ENCODE measurements around the gene PTPRM.

PTPRM gene

DNA sequence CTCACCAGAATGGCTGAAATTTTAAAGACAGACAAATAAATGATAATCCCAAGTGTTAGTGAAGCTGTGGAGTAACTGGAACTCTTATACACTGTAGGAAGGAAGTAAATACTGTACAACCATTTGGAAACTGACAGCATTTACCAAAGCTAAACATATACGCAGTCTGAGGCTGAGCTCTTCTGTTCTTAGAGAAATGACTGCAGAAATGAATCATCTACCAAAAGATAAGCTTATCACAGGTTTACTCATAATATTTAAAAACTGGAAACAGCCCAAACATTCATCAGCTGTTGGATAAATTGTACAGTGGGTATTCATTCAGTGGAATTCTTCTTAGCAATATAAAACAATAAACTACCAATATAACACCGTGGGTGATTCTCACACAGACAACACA, 824.0 kb downstream of the PTPRM start (continued):
- TF ChIP-seq ZNF391 (tag by site-specific recombination; IDR thresholded peaks at IDR 0.05; ENCODE audit: borderline replicate concordance, low read depth) (no peak), ZNF529 (tag by site-specific recombination; IDR thresholded peaks at IDR 0.05; ENCODE audit: insufficient replicate concordance) (no peak), SP3 (tag by site-specific recombination; IDR thresholded peaks at IDR 0.05) (no peak), ZNF624 (tag by site-specific recombination; IDR thresholded peaks at IDR 0.05) (no peak), MEIS1 (CRISPR knock-in tag; IDR thresholded peaks at IDR 0.05; ENCODE audit: borderline replicate concordance) (no peak), ZNF19 (tag by site-specific recombination; IDR thresholded peaks at IDR 0.05; ENCODE audit: low read depth) (no peak), ZNF146 (tag by site-specific recombination; IDR thresholded peaks at IDR 0.05) (no peak)

DNA sequence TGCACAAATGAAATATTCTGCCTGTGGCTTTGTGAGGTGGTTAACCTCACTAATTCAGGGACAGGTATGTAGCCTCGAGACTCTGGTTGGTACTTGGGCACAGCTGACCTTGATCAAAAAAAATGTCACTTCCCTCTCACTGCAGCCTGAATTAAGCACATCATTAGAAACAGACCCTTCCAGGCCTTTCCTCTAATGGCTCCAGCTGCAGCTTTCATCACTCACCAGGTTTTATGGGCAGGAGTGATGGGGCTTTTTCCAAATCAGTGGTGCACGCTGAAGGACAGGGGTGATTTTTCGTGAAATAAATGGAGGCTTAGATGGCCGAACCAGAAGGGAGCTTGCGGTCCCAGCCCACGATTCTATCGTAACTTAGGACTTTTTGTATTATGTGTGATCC, 829.1 kb downstream of the PTPRM start:
- Histone ChIP-seq H3K4me3 (ENCODE audit: low read depth, low read length) (no peak overlapping the region), H3K9me3 (ENCODE audit: control insufficient read depth, insufficient read depth, low read depth, low read length) (no peaks in the 10 kb centered on the region), H3K27ac (ENCODE audit: extremely low read depth, low read depth, low read length) (no peak overlapping the region), H3K36me3 (ENCODE audit: control insufficient read depth in 2 of 2, insufficient read depth in 1 of 2, low read length in 2 of 2) (no peaks in the 10 kb centered on the region), H3K4me1 (ENCODE audit: control insufficient read depth, insufficient read depth, low read length) (no peaks in the 10 kb centered on the region)
- TF ChIP-seq MZF1 (tag by site-specific recombination; IDR thresholded peaks at IDR 0.05; ENCODE audit: borderline replicate concordance): no peak
- no peak for TF ChIP-seq FEZF1 (tag by site-specific recombination; IDR thresholded peaks at IDR 0.05)
- no peak for TF ChIP-seq ZNF24 (tag by site-specific recombination; IDR thresholded peaks at IDR 0.05)
- TF ChIP-seq ZBTB21 (tag by site-specific recombination; IDR thresholded peaks at IDR 0.05): no peak
- TF ChIP-seq YY1 (tag by site-specific recombination; IDR thresholded peaks at IDR 0.05): no peak
- no peak for TF ChIP-seq ZNF626 (tag by site-specific recombination; IDR thresholded peaks at IDR 0.05)
- TF ChIP-seq TCF7L2 (IDR thresholded peaks at IDR 0.05; ENCODE audit: borderline replicate concordance, low read depth, low read length): no peak
- TF ChIP-seq, protein P1, sequence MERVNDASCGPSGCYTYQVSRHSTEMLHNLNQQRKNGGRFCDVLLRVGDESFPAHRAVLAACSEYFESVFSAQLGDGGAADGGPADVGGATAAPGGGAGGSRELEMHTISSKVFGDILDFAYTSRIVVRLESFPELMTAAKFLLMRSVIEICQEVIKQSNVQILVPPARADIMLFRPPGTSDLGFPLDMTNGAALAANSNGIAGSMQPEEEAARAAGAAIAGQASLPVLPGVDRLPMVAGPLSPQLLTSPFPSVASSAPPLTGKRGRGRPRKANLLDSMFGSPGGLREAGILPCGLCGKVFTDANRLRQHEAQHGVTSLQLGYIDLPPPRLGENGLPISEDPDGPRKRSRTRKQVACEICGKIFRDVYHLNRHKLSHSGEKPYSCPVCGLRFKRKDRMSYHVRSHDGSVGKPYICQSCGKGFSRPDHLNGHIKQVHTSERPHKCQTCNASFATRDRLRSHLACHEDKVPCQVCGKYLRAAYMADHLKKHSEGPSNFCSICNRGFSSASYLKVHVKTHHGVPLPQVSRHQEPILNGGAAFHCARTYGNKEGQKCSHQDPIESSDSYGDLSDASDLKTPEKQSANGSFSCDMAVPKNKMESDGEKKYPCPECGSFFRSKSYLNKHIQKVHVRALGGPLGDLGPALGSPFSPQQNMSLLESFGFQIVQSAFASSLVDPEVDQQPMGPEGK (tag by site-specific recombination; IDR thresholded peaks at IDR 0.05): no peak
- TF ChIP-seq, protein P2, sequence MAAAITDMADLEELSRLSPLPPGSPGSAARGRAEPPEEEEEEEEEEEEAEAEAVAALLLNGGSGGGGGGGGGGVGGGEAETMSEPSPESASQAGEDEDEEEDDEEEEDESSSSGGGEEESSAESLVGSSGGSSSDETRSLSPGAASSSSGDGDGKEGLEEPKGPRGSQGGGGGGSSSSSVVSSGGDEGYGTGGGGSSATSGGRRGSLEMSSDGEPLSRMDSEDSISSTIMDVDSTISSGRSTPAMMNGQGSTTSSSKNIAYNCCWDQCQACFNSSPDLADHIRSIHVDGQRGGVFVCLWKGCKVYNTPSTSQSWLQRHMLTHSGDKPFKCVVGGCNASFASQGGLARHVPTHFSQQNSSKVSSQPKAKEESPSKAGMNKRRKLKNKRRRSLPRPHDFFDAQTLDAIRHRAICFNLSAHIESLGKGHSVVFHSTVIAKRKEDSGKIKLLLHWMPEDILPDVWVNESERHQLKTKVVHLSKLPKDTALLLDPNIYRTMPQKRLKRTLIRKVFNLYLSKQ (tag by site-specific recombination; IDR thresholded peaks at IDR 0.05; ENCODE audit: borderline replicate concordance): no peak
- no peak for TF ChIP-seq ZNF184 (tag by site-specific recombination; IDR thresholded peaks at IDR 0.05)
- TF ChIP-seq ZNF571 (tag by site-specific recombination; IDR thresholded peaks at IDR 0.05): no peak
- TF ChIP-seq, protein P3, sequence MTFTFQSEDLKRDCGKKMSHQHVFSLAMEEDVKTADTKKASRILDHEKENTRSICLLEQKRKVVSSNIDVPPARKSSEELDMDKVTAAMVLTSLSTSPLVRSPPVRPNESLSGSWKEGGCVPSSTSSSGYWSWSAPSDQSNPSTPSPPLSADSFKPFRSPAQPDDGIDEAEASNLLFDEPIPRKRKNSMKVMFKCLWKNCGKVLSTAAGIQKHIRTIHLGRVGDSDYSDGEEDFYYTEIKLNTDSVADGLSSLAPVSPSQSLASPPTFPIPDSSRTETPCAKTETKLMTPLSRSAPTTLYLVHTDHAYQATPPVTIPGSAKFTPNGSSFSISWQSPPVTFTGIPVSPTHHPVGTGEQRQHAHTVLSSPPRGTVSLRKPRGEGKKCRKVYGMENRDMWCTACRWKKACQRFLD (tag by site-specific recombination; IDR thresholded peaks at IDR 0.05): no peak
- TF ChIP-seq ZNF549 (tag by site-specific recombination; IDR thresholded peaks at IDR 0.05): no peak
- ChIA-PET POLR2A (no interaction called here), CTCF (no interaction called here)

DNA sequence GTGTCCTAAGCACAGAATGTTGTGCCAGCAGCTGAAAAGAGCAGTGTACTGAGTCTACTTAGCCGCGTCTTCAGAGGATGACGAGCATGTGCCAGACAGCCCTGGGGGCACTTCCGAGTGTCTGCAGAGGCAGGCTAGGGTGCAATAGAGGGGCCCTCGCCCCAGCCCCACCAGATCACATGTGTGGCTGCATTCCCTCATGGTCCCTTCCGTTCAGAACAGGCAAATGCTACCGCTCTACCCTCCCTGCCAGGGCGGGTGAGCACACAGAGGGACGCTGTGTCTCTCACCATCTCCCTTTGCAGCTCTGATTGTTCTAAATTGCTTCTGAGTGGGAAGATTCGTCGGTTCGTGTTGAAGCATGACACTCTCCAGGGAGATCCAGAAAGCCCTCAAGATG, 829.9 kb downstream of the PTPRM start:
- no peaks in the 10 kb centered on the region for H3K9me3 ChIP-seq (ENCODE audit: control insufficient read depth, insufficient read depth, low read depth, low read length)
- H3K4me3 ChIP-seq (ENCODE audit: low read depth, low read length): no peak overlapping the region
- CTCF ChIA-PET: no interaction called here
- TF ChIP-seq, protein P4, sequence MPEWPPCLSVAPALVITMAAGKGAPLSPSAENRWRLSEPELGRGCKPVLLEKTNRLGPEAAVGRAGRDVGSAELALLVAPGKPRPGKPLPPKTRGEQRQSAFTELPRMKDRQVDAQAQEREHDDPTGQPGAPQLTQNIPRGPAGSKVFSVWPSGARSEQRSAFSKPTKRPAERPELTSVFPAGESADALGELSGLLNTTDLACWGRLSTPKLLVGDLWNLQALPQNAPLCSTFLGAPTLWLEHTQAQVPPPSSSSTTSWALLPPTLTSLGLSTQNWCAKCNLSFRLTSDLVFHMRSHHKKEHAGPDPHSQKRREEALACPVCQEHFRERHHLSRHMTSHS (tag by site-specific recombination; IDR thresholded peaks at IDR 0.05): no peak
- no peak for TF ChIP-seq ZNF792 (tag by site-specific recombination; IDR thresholded peaks at IDR 0.05)
- TF ChIP-seq ZNF394 (tag by site-specific recombination; IDR thresholded peaks at IDR 0.05; ENCODE audit: borderline replicate concordance): no peak
- no peak for TF ChIP-seq ZNF843 (tag by site-specific recombination; IDR thresholded peaks at IDR 0.05)
- TF ChIP-seq GLI4 (tag by site-specific recombination; IDR thresholded peaks at IDR 0.05): no peak
- no peak for TF ChIP-seq ZNF423 (tag by site-specific recombination; IDR thresholded peaks at IDR 0.05)
- TF ChIP-seq OVOL3 (tag by site-specific recombination; IDR thresholded peaks at IDR 0.05): no peak
- TF ChIP-seq, protein P5, sequence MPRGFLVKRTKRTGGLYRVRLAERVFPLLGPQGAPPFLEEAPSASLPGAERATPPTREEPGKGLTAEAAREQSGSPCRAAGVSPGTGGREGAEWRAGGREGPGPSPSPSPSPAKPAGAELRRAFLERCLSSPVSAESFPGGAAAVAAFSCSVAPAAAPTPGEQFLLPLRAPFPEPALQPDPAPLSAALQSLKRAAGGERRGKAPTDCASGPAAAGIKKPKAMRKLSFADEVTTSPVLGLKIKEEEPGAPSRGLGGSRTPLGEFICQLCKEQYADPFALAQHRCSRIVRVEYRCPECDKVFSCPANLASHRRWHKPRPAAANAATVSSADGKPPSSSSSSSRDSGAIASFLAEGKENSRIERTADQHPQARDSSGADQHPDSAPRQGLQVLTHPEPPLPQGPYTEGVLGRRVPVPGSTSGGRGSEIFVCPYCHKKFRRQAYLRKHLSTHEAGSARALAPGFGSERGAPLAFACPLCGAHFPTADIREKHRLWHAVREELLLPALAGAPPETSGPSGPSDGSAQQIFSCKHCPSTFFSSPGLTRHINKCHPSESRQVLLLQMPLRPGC (tag by site-specific recombination; IDR thresholded peaks at IDR 0.05): no peak
- TF ChIP-seq ZFP41 (tag by site-specific recombination; IDR thresholded peaks at IDR 0.05; ENCODE audit: borderline replicate concordance): no peak
- TF ChIP-seq PRDM1 (tag by site-specific recombination; IDR thresholded peaks at IDR 0.05): no peak
- no peaks in the 10 kb centered on the region for H3K36me3 ChIP-seq (ENCODE audit: control insufficient read depth in 2 of 2, insufficient read depth in 1 of 2, low read length in 2 of 2)
- H3K27ac ChIP-seq (ENCODE audit: extremely low read depth, low read depth, low read length): no peak overlapping the region
- no peaks in the 10 kb centered on the region for H3K4me1 ChIP-seq (ENCODE audit: control insufficient read depth, insufficient read depth, low read length)
- POLR2A ChIA-PET: no interaction called here

Measured in HEK293 (cell line).